Measurements from ENCODE around the gene NAA25.
"Not testable (repeated sequence)": the region's sequence is repeated elsewhere in the genome, so short reads cannot be mapped to it uniquely, and the experiment has no call there.

Gene NAA25

DNA sequence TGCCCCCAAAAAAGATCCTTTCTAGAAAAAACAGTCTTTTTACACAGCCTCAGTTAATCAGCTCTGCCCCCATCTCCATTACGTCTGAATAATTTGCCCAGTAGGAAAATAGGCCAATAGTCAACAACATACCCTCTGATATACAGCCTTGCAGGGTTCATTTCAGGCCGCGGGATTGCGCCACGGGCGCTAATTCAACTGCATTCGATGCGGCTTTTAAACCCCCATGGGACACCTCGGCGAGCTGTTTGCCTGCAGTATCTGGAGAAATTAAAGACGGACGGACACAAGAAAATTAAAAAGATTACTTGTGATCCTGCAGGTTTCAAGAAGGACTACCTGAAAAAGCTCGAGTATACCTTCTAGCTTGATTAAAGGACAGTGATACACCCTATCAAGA lies 59.2 kb downstream of the NAA25 start:
- no peak for DNase-seq

DNA sequence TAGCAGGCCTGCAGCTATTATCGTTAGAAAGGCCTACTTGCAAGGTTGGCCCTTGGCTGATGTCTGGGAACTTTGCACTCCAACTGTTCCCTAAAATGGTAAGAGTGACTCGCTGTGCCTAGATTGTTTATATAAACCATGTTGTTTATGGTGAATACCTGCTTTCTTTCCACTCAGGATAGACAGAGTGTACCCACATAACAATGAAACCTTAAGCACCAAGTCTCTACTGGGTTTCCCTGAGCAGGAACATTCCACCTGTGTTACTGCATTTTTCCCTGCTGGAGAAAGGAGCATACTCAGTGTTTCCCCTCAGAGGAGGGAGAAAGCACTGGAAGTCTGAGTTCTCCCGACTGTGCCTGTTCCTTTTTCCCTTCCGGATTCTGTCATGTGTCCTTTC lies 62.6 kb downstream of the NAA25 start:
- no peak for DNase-seq

DNA sequence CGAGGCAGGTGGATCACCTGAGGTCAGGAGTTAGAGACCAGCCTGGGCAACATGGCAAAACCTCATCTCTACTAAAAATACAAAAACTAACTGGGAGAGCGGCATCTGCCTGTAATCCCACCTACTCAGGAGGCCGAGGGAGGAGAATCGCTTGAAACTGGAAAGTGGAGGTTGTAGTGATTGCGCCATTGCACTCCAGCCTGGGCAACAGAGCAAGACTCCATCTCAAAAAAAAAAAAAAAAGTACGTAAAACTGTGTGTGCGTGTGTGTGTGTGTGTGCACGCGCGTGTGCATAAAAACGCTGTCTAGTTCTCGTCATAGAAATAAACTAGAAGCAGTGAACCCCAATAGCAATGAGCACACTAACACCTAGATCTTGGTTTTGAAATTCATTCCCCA lies 72.0 kb downstream of the NAA25 start:
- not testable (repeated sequence) for DNase-seq

DNA sequence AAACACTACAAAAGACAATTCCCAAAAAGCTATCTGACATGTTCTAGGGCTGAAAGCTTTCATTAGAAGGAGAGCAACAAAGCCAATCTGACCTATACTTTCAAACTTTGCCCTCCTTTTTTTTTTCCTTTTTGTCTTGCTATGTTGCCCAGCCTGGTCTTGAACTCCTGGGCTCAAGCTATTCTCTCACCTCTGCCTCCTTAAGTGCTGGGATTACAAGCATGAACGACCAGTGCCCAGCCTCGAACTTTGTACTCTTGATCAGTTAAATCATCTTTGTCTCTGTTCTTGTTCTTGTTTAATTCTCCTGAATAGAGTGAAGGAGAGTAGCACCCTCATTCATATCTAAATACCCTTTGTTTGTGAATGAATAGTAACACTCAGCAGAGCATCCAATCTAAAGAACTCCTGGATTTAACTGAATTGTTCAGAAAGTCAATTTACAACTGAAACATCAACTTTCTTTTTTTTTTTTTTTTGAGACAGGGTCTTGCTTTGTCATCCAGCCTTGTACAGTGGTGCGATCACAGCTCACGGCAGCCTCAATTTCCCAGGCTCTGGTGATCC lies 73.3 kb downstream of the NAA25 start:
- DNase-seq = no peak

DNA sequence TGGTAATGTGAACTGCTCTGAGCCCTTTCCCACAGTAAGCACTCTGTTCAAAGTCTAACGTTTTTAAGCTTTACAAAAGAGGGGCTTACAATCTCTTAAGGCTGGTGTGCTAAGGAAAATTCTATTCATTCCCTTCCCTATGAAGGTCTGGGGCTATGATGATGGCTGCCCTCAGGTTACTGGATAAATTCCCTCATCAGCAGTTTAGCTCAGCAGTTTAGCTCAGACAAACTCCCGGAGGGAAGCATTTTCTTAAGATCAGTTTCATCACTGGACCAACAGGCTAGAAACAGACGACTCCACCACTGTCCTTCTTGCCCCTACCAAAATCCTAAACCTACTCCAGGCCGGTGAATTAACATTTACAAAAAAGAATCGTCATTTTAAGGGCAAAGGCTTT lies 76.3 kb downstream of the NAA25 start:
- no peak for DNase-seq

DNA sequence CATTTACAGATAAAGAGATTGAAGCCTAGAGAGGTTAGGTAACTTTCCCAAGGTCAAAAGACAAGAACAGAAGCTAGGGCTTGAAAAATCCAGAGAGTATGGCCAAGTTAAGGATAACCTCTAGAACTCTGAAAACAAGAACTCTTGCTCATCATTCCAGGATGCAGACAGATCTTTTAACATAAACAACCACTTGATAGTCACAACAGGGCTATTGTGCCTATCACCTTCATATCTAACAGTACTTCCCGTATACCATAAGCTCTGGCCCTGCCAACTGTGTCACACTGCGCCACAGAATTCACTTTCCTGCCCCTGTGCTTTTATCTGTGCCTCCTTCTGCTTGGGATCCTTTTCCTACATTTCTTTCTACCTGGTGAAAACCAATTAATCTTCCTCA lies 77.1 kb downstream of the NAA25 start:
- DNase-seq = no peak

DNA sequence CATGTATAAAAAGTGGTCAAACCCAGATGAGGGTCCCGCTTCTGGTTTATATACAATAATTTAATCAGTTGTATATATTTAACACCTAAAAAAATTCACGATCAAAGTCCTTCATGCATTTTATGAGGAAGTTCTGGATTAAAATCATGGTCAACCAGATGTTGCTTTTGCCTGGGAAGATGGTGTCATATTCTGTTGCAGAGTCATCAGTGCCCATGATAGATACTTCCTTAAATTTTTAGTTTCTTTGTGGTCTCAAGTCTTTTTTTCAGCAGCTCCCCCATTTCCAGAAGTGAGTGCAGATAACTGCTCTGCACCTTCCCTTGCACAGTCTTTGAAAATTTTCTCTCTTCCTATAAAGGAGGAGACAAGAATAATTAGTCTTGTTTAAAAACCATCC lies 79.3 kb downstream of the NAA25 start:
- DNase-seq = peak; percentile 33 to 57

DNA sequence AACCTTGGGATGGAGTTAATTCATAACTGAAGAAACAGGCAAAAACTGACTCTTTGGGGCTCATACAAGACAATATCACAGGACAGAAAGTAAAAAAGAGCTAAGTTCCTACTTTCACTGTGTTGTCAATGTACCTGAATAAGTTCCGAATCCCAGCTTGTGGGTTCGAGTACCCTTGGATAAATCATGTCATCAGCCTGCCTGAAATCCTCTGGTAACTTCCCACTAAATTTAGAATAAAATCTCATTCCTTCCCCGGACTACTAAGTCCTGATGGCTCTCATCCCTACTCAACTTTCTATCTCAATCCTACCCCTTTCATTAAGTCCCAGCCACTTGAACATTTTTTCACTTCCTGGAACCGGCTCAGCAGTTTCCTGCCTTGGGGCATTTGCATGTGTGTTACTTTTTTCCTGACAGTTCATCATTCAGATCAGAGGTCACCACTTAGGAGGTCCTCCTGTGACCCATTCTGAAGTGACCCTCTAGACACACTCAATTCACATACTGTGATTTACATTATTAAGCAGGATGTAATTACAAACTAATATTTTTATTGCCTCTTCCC lies 82.7 kb downstream of the NAA25 start:
- DNase-seq = no peak

DNA sequence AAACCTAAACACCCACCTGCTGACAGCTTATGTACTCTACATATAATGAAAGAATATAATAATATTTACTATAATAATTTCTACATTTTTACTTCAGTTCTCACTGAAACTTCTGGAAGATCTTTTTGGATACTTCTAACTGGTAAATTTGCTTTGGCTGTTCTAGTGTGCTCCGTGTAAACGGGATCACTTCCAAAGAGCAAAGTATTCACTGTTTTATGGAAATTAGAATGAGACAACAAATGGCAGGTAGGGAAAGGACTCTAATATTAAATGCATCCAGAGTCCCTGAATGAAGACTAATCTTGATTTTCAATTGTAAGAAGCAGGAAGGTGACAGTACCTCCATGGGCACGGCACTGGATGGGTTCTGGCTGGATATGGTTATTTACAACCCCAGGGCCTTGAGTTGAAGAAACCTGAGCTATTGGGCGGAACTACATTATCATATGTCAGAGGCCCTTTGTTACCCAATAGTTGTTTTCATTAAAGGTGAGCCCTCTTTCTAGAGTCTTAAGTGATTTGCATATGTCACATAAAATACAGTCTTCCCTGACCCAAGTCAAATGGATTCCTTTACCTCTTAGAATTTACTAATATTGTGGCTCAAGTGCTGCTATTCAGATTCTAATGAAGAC lies 84.7 kb downstream of the NAA25 start:
- no peak for DNase-seq

DNA sequence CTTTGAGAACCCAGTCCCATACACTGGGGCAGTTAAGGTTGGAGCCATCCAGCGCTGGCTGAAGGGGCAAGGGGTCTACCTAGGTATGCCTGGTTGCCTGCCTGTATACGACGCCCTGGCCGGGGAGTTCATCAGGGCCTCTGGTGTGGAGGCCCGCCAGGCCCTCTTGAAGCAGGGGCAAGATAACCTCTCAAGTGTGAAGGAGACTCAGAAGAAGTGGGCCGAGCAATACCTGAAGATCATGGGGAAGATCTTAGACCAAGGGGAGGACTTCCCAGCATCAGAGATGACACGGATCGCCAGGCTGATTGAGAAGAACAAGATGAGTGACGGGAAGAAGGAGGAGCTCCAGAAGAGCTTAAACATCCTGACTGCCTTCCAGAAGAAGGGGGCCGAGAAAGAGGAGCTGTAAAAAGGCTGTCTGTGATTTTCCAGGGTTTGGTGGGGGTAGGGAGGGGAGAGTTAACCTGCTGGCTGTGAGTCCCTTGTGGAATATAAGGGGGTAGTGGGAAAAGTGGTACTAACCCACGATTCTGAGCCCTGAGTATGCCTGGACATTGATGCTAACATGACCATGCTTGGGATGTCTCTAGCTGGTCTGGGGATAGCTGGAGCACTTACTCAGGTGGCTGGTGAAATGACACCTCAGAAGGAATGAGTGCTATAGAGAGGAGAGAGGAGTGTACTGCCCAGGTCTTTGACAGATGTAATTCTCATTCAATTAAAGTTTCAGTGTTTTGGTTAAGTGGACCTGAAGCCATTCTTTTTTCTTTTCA lies 86.2 kb downstream of the NAA25 start:
- DNase-seq = no peak

DNA sequence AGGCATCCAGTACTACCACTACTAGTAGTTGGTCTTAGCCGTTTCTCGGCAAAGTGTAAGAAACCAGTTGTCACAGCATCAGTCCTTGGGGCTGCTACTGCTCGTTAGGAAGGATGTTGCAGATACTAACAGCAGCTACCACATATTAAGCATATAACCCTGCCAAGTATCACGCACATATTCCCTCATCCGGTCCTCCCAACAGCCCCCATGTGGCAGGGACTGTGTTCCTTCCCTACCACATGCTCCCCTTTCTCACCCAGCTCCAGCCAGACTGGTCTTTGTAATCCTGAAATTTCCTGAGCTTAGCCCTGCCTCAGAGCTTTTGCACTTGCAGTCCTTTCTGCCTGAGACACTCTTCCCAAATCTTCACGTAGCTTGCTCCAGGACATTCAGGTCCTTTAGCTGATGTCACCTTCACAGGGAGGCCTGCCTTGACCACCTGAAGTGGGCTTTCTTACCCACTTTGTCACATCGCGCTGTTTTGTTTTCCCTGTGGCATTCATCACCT lies 87.6 kb downstream of the NAA25 start:
- no peak for DNase-seq

DNA sequence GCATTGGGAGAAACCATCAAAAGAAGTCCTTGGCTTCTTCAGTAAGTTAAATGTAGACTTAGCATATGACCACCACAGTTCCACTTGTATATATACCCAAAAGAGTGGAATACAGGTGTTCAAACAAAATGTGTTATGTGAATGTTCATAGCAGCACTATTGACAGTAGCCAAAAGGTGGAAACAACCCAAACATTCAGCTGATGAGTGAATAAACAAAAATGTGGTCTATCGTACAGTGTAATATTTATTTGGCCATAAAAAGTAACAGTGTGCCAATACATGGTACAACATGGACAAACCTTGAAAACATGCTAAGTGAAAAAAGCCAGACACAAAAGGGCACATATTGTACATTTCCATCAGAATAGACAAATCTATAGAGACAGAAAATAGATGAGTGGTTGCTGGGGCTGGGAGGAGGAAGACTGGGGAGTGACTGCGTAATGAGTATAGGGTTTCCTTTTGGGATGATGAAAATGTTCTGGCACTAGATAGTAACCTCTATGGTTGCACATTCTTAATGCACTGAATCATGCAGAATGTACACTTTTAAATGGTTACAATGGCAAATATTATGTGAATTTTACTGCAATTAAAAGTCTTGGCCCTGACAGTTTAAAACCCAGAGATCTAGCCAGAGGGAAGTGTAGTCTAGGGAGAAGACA lies 89.9 kb downstream of the NAA25 start:
- no peak for DNase-seq

DNA sequence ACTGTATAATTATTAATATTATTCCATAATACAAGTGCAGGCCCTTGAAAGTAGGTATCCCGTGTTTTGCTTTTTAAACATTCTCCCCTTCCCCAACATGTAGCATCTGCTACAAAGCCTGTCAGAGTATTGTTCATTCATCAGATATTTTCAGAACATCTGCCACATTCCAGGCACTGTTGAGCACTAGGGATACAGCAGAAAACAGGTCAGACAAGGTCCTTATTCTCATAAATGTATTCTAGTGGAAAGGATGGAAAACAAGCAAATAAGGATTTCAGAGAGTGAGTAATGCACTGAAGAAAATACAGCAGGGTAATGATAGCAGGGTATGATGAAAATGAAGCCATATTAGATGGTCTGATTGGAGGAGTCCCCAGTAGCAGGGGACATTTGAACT lies 91.5 kb downstream of the NAA25 start:
- no peak for DNase-seq

DNA sequence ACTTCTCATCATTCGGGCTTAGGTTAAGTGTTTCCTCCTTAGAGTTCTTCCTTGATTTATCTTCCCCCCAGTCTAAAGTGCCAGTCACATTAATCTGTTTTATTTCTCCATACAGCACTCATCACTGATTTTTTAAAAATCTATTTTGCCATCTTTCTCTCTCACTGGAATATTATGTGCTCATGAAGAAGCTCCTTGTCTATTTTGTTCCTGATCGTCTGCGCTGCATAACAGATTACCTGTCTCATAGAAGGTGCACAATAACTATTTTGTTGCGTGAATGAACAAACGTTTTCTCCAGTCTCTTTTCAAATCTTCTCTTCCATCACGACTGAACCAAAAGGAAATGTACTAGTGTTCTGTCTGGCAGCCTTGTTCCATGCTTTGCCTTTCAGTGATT lies 92.6 kb downstream of the NAA25 start:
- DNase-seq = no peak

DNA sequence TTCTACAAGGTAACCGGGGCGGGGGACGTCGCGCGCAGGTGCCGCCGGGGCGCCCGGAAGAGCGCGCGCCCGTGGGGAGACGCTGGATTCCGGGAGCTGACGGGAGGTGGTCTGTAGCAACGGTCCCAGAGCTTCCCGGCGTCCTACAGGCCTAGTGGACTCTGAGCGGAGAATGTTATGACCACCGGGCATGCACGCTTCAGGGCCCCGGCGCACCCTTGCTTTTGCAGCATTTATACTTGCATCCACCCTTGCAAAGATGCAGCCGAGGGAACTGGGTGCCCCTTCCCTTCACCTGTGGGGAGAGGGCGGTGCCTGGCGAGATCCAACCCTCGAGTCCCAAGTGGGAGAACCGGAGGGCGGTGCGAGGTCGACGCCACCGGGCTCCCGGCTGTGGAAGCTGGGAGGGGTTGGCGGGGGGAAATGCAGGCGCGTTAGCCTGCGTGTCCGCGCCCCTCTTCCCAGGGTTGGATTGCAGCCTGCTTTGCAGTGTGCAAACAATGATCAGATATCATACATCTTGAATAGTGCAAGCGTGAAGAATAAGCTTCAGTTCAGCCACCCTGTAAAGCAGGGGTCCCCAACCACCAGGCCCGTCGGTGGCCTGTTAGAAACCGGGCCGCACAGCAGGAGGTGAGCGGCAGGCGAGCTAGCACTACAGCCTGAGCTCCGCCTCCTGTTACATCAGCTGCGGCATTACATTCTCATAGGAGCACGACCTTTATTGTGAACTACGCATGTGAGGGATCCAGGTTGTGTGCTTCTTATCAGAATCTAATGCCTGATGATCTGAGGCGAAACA lies 94.8 kb downstream of the NAA25 start:
- peak; percentile 43 to 44 for DNase-seq

DNA sequence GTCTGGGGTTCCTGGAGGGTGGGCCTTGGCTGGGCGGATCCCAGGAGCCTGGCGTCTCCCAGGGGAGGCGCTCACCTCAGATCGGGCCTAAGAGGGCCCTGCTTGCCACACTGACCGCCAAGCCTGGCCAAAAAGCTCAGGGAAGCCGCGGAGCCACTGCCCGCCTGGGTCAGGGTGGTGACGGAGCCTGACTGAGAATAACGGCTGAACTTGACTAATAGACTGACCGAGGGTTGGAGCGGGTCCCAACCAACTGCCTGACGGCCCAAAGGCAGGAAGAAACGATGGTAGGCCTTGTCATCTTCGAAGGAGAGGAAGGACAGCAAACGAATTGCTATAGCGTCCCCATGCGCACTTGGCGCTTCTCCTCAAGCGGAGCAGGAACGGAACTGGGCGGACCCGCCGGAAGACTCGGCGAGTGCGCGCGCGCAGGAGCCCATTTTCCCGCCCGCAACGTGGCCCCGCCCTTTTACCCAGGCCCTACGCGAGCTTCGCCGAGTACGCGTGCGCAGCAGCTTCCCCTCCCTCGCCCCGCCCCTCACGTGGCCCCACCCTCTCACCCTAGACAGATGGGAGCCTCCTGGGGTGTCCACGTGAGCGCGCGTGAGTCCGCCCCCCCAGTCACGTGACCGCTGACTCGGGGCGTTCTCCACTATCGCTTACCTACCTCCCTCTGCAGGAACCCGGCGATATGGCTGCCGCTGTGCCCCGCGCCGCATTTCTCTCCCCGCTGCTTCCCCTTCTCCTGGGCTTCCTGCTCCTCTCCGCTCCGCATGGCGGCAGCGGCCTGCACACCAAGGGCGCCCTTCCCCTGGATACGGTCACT lies 95.6 kb downstream of the NAA25 start, which contains the start of the genes ERP29 and TMEM116:
Gene ERP29 (plus strand): TSS at position 652 of the 826 bp plus-strand sequence. CDS start 40 bp downstream, at position 692.
Gene TMEM116 (minus strand): TSS at position 391 of the 826 bp plus-strand sequence. CDS start 7,895 bp downstream, outside the sequence.
- peak; percentile 95 to 100 for DNase-seq

DNA sequence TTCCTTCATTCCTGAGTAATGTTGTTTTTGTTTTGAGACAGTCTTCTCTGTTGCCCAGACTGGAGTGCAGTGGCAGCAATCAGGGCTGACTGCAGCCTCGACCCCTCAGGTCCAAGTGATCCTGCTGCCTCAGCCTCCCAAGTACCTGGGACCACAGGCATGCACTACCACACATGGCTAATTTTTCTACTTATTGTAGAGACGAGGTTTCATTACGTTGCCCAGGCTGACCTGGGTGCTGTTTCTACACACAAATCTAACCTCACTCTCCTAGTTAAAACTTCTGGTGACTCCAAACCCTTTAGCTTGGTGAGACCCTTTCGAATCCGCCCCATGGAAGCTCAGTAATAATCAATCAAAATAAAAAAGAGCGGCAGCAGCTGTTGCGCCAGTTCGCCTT lies 96.9 kb downstream of the NAA25 start:
- no peak for DNase-seq

DNA sequence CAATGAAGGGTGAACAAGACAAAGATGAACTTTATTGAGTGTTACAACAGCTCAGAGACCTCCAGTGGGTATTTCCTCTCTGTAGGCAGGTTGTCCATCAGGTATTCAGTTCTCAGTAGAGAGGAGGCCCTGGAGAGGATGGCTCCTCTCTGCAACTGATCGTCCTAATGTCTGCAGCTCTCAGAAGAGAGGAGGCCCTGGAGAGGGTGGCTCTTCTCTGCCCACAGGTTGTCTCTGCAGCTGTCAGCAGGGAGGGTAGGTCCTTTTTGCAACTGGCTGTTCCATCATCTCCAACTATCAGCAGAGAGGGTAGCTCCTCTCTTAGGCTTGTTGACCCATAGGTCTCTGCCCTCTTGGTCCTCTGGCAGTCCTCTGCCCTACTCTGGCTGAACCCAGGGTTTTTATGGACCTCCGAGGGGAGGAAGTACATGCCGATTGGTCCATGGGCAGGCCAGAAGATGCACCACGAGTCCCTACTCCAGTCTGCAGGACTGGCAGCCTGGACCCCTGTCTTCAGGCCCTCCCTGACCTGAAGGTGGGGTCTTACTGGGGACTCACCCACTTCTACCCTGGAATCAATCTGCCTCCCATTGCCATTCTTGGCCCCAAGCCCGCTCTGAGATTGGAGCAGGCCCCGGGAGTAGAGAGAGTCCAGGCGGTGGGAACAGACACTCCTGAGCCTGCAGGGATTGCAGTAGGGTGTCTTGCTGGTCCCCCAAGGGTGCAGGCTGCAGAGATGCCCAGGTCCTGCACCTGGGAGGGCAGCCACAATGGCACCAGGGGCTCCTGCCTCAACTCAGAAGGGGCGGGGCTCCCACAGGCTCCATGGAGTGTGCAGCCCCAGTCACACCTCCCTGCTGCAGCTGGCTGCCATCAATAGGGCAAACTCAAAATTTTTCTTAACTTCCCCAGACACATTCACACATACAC lies 97.9 kb downstream of the NAA25 start:
- no peak for DNase-seq

DNA sequence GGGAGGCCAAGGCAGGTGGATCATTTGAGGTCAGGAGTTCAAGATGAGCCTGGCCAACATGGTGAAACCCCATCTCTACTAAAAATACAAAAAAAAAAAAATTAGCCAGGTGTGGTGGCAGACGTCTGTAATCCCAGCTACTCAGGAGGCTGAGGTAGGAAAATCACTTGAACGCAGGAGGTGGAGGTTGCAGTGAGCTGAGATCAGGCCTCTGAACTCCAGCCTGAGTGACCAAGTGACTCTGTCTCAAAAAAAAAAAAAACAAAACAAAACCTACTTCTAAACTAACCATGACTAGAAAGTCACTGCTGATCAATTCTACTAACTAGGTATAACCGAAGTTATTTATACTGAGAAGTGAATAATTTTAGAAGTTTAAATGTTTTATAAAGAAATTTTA lies 99.0 kb downstream of the NAA25 start:
- not testable (repeated sequence) for DNase-seq

DNA sequence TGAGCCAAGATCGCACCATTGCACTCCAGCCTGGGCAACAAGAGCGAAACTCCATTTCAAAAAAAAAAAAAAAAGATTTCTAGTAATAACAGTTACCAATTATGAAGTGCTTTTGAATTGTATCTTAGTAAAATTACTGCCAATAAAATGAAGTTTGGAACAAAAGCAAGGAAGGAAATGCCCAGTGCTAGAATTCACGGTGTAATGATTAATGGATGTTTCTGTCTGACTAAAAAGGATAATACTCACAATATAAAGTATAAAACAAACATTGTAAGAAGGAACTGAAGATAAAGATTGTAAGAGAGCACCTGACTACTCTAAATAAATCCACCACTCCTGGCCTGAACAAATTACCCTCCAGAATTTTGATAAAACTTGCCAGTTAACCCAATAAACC lies 99.7 kb downstream of the NAA25 start:
- no peak for DNase-seq
